ENCODE results near the gene C2CD2. TPM values are rescaled to one million over a fixed set of nuclear protein-coding genes. Genes with fewer than 3 reads are reported as not detected.
A peak's percentile ranks its signal among the peaks of the same experiment; 100 is the strongest.

The C2CD2 gene
- total RNA-seq, 1 donor from 2014 or later: 15.3 TPM

DNA sequence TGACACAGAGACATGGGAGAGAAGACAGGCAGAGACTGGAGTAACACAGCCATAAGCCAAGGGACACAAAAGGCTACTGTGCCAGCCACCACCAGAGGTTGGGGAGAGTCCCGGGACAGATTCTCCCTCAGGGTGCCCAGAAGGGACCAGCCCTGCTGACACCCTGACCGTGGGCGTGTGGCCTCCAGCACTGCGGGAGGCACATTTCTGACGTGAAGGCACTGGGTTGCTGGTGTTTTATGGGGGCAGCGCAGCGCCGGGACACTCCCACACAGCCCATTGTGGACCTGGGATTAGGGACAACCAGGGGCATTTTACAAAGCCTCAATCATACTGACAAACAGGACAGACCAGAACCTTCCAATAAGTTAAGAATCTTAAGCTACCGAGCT, 100.9 kb downstream of the C2CD2 start:
- DNase-seq (ENCODE audit: low spot score): no peak
- Mint-ChIP-seq H3K9me3 (no peaks in the 10 kb centered on the region), H3K4me1 (peaks cover 6% of the 10 kb centered on the region), H3K36me3 (peaks cover 24% of the 10 kb centered on the region), H3K4me3 (no peak overlapping the region), H3K27me3 (ENCODE audit: insufficient read depth, low read depth) (peaks cover 2% of the 10 kb centered on the region), H3K27ac (peak overlapping the region; percentile 87)
- H4K20me1 ChIP-seq (ENCODE audit: low read depth): no peaks in the 10 kb centered on the region
- no peak overlapping the region for H3K4me2 ChIP-seq
- H3F3A ChIP-seq (ENCODE audit: low read depth): no peaks in the 10 kb centered on the region
- no peak overlapping the region for H3K4me3 ChIP-seq
- H3K27ac ChIP-seq: no peak overlapping the region
- H3K36me3 ChIP-seq: no peaks in the 10 kb centered on the region
- H2AFZ ChIP-seq (replicated peaks): no peak overlapping the region
- H3K4me1 ChIP-seq: no peaks in the 10 kb centered on the region
- H3K27me3 ChIP-seq: no peaks in the 10 kb centered on the region
- H3K79me2 ChIP-seq (ENCODE audit: low read depth): no peaks in the 10 kb centered on the region
- no peak for TF ChIP-seq EZH2 (IDR thresholded peaks at IDR 0.05)
- TF ChIP-seq CTCF (IDR thresholded peaks at IDR 0.05): no peak
- TF ChIP-seq EZH2phosphoT487 (IDR thresholded peaks at IDR 0.05): no peak
- H3K9me3 ChIP-seq (ENCODE audit: low read depth): no peaks in the 10 kb centered on the region
- no peak overlapping the region for H3K9ac ChIP-seq

DNA sequence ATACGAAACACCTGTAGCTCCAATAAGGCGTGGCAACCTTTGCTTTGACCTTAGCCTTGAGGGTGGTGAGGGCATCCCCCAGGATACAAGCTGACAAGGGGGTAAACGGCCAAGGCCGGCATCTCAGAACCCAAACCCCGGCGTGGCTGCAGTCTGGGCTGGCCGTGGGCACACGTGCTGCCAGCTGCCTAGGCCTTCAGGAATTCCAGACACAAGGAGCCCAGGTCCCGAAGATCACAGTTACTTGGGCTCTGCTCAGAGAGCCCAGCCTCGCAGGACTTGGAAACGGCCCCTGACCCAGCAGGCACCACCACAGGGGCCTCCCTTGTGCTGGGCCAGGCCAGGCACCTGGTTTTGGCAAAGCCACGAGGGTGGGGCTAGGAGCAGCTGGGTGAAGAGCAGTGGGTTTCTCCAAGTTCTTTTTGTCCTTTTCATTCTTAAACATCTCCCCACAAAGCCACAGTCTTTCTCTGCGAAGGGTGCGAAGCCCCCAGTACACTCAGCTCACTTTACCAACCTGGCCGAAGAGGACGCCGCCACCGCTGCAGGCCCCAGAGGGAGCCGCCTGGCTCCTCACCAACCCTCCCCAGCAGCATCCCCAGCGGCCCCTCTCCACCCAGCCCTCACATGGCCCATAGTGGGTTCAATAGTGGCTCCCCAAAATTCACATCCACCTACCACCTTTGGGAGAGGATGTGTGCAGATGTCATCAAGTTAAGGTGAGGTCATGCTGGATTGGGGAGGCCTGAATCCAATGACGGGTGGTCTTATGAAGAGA, 101.5 kb downstream of the C2CD2 start:
- no peak overlapping the region for H3K4me3 ChIP-seq
- no peaks in the 10 kb centered on the region for H3K36me3 ChIP-seq
- Mint-ChIP-seq H3K4me1 (peaks cover 9% of the 10 kb centered on the region), H3K27me3 (ENCODE audit: insufficient read depth, low read depth) (no peaks in the 10 kb centered on the region), H3K36me3 (peaks cover 22% of the 10 kb centered on the region), H3K27ac (peak overlapping the region; percentile 87), H3K9me3 (no peaks in the 10 kb centered on the region), H3K4me3 (no peak overlapping the region)
- no peaks in the 10 kb centered on the region for H3K27me3 ChIP-seq
- H3K27ac ChIP-seq: no peak overlapping the region
- H3K4me2 ChIP-seq: no peak overlapping the region
- TF ChIP-seq CTCF (IDR thresholded peaks at IDR 0.05) (no peak), EZH2 (IDR thresholded peaks at IDR 0.05) (no peak), EZH2phosphoT487 (IDR thresholded peaks at IDR 0.05) (no peak)
- H3F3A ChIP-seq (ENCODE audit: low read depth): no peaks in the 10 kb centered on the region
- H3K9me3 ChIP-seq (ENCODE audit: low read depth): no peaks in the 10 kb centered on the region
- no peak overlapping the region for H2AFZ ChIP-seq (replicated peaks)
- H3K79me2 ChIP-seq (ENCODE audit: low read depth): no peaks in the 10 kb centered on the region
- no peaks in the 10 kb centered on the region for H3K4me1 ChIP-seq
- H3K9ac ChIP-seq: no peak overlapping the region
- no peak for DNase-seq (ENCODE audit: low spot score)
- H4K20me1 ChIP-seq (ENCODE audit: low read depth): no peaks in the 10 kb centered on the region

- Histone ChIP-seq H3K79me2 (ENCODE audit: low read depth) (no peaks in the 10 kb centered on the region), H3K27ac (no peak overlapping the region), H3K4me2 (no peak overlapping the region), H3K9me3 (ENCODE audit: low read depth) (no peaks in the 10 kb centered on the region), H3F3A (ENCODE audit: low read depth) (peaks cover under 1% of the 10 kb centered on the region), H3K36me3 (no peaks in the 10 kb centered on the region), H2AFZ (replicated peaks) (no peak overlapping the region), H3K27me3 (no peaks in the 10 kb centered on the region), H3K9ac (no peak overlapping the region), H3K4me3 (no peak overlapping the region), H4K20me1 (ENCODE audit: low read depth) (no peaks in the 10 kb centered on the region), H3K4me1 (no peaks in the 10 kb centered on the region)
- H3K36me3 Mint-ChIP-seq: peaks cover 20% of the 10 kb centered on the region
- no peak for DNase-seq (ENCODE audit: low spot score)
- no peaks in the 10 kb centered on the region for H3K9me3 Mint-ChIP-seq
- no peaks in the 10 kb centered on the region for H3K27me3 Mint-ChIP-seq (ENCODE audit: insufficient read depth, low read depth)
- no peak overlapping the region for H3K27ac Mint-ChIP-seq
- H3K4me3 Mint-ChIP-seq: no peak overlapping the region
- TF ChIP-seq EZH2 (IDR thresholded peaks at IDR 0.05) (no peak), EZH2phosphoT487 (IDR thresholded peaks at IDR 0.05) (no peak), CTCF (IDR thresholded peaks at IDR 0.05) (no peak)
- H3K4me1 Mint-ChIP-seq: peaks cover 12% of the 10 kb centered on the region
Measured at GRCh38 chr21:41851090-41851790, 102.6 kb downstream of the C2CD2 start.

Data from neural progenitor cell (in vitro differentiated cells).